ENCODE measurements around the gene MLPH. TPM values are rescaled to one million over a fixed set of nuclear protein-coding genes. Genes with fewer than 3 reads are reported as not detected.

The MLPH gene
- total and polyA plus RNA-seq, 2 donors (not counting 1 experiment from before 2014, with no cell fraction given) = not detected

DNA sequence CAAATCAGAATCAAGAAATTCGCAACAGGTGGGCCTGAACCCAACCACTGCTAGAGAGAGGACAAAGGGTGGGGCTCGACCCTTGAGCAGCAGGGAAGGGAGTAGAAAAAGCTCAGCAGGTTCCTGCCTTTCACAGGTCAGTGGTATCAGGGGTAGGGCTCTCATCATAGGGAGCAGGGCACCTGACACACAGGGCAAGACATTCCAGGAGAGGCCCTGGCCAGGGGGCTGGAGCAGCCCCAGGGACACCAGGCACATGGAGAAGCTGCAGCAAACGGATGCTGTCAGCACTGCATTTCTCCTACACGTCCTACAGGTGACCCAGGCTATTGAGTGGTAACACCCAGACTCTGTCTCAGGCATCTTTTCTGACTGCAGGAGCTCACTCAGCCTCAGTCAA is 17.2 kb upstream of the MLPH start:
- no peak overlapping the region for H3K4me2 ChIP-seq (replicated peaks; ENCODE audit: low read depth, low read length, poor library complexity, severe bottlenecking)
- no peak overlapping the region for H3K4me3 ChIP-seq (ENCODE audit: control extremely low read depth in 1 of 5, extremely low read depth in 1 of 5, insufficient read depth in 1 of 5, low read depth in 2 of 5, low read length in 4 of 5)
- peaks cover 0 to 4% (median 0%) of the 10 kb centered on the region in 4 experiments for H3K27me3 ChIP-seq (replicated peaks in 1 of 4; ENCODE audit: control extremely low read depth in 1 of 4, control insufficient read depth in 3 of 4, insufficient read depth in 4 of 4, low read length in 3 of 4)
- no peaks in the 10 kb centered on the region for H3K79me2 ChIP-seq (ENCODE audit: control insufficient read depth, insufficient read depth, low read length)
- no peak overlapping the region for H2AFZ ChIP-seq (ENCODE audit: insufficient read depth, low read depth, low read length, poor library complexity, severe bottlenecking)
- H3K4me1 ChIP-seq (ENCODE audit: control insufficient read depth in 2 of 2, insufficient read depth in 2 of 2, low read length in 2 of 2) = peaks cover 5 to 7% of the 10 kb centered on the region in 2 donors
- 94% methylated on average over 4 of the region's 4 CpGs for WGBS (ENCODE audit: insufficient coverage)
- intact Hi-C loops (cut with micrococcal nuclease) = no loop called here
- DNase-seq (no peak), ATAC-seq (ENCODE audit: low read depth) (no peak)
- peaks cover 18% of the 10 kb centered on the region for H3K27me3 Mint-ChIP-seq
- no peak overlapping the region for H3K9ac ChIP-seq (ENCODE audit: low read length)
- ChIA-PET POLR2A (no interaction called here), CTCF (interaction anchor here (1.7 kb wide), 1 partner anchor 102 kb away, joined by 7 read pairs; no protein-coding TSS in a partner anchor)
- peaks cover 7% of the 10 kb centered on the region for H3K4me1 Mint-ChIP-seq
- no peaks in the 10 kb centered on the region for H3K9me3 ChIP-seq (ENCODE audit: control extremely low read depth in 1 of 3, control insufficient read depth in 2 of 3, insufficient read depth in 1 of 3, low read length in 2 of 3)
- H4K20me1 ChIP-seq (ENCODE audit: control insufficient read depth, insufficient read depth, low read length, poor library complexity, severe bottlenecking) = no peaks in the 10 kb centered on the region
- no peaks in the 10 kb centered on the region for H3K36me3 ChIP-seq (replicated peaks in 1 of 2; ENCODE audit: control extremely low read depth in 1 of 2, control insufficient read depth in 1 of 2, extremely low read depth in 1 of 2, insufficient read depth in 2 of 2, low read length in 1 of 2)
- no peaks in the 10 kb centered on the region for H3K9me3 Mint-ChIP-seq (ENCODE audit: insufficient read depth)
- no peak overlapping the region for H3K27ac Mint-ChIP-seq
- TF ChIP-seq, protein P1, sequence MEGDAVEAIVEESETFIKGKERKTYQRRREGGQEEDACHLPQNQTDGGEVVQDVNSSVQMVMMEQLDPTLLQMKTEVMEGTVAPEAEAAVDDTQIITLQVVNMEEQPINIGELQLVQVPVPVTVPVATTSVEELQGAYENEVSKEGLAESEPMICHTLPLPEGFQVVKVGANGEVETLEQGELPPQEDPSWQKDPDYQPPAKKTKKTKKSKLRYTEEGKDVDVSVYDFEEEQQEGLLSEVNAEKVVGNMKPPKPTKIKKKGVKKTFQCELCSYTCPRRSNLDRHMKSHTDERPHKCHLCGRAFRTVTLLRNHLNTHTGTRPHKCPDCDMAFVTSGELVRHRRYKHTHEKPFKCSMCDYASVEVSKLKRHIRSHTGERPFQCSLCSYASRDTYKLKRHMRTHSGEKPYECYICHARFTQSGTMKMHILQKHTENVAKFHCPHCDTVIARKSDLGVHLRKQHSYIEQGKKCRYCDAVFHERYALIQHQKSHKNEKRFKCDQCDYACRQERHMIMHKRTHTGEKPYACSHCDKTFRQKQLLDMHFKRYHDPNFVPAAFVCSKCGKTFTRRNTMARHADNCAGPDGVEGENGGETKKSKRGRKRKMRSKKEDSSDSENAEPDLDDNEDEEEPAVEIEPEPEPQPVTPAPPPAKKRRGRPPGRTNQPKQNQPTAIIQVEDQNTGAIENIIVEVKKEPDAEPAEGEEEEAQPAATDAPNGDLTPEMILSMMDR (IDR thresholded peaks at IDR 0.05) = no peak
- no peak for TF ChIP-seq EZH2 (IDR thresholded peaks at IDR 0.05; ENCODE audit: borderline replicate concordance, insufficient read depth, low read depth, low read length, poor library complexity, severe bottlenecking)
- no peak overlapping the region for H3K4me3 Mint-ChIP-seq
- no peak overlapping the region for H3K27ac ChIP-seq (ENCODE audit: low read length in 2 of 2)

DNA sequence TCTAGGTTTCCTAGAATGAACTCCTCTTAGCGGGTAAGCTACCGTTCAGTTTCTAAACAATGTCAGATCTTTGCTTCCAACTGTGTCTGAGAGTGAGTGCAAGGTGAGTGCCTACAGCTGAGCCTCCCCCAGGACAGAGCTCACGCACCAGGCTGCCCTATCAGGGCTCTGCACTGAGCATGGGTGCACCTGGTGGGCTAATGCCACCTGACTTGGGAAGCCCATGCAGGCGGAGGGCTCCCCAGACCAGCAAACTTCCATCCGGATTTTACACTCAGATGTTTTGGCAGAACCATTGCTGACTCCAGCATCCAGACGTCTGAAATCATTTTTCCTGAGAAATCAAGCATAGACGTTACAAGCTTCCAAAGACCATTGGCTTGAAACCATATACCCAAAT is 16.1 kb upstream of the MLPH start:
- DNase-seq (no peak), ATAC-seq (ENCODE audit: low read depth) (no peak)
- ChIA-PET POLR2A (no interaction called here), CTCF (interaction anchor here (1.7 kb wide), 1 partner anchor 101 kb away, joined by 7 read pairs; no protein-coding TSS in a partner anchor)
- WGBS (ENCODE audit: insufficient coverage) = 94% methylated on average over 7 of the region's 7 CpGs
- no peak overlapping the region for H3K4me2 ChIP-seq (replicated peaks; ENCODE audit: low read depth, low read length, poor library complexity, severe bottlenecking)
- H4K20me1 ChIP-seq (ENCODE audit: control insufficient read depth, insufficient read depth, low read length, poor library complexity, severe bottlenecking) = no peaks in the 10 kb centered on the region
- H3K4me3 ChIP-seq (ENCODE audit: control extremely low read depth in 1 of 5, extremely low read depth in 1 of 5, insufficient read depth in 1 of 5, low read depth in 2 of 5, low read length in 4 of 5) = no peak overlapping the region
- no peak overlapping the region for H2AFZ ChIP-seq (ENCODE audit: insufficient read depth, low read depth, low read length, poor library complexity, severe bottlenecking)
- peaks cover 17% of the 10 kb centered on the region for H3K27me3 Mint-ChIP-seq
- intact Hi-C loops (cut with micrococcal nuclease) = no loop called here
- H3K4me3 Mint-ChIP-seq = no peak overlapping the region
- no peaks in the 10 kb centered on the region for H3K36me3 ChIP-seq (replicated peaks in 1 of 2; ENCODE audit: control extremely low read depth in 1 of 2, control insufficient read depth in 1 of 2, extremely low read depth in 1 of 2, insufficient read depth in 2 of 2, low read length in 1 of 2)
- no peak overlapping the region for H3K27ac ChIP-seq (ENCODE audit: low read length in 2 of 2)
- H3K9me3 ChIP-seq (ENCODE audit: control extremely low read depth in 1 of 3, control insufficient read depth in 2 of 3, insufficient read depth in 1 of 3, low read length in 2 of 3) = no peaks in the 10 kb centered on the region
- H3K4me1 Mint-ChIP-seq = peaks cover 8% of the 10 kb centered on the region
- no peak overlapping the region for H3K27ac Mint-ChIP-seq
- H3K79me2 ChIP-seq (ENCODE audit: control insufficient read depth, insufficient read depth, low read length) = no peaks in the 10 kb centered on the region
- H3K27me3 ChIP-seq (replicated peaks in 1 of 4; ENCODE audit: control extremely low read depth in 1 of 4, control insufficient read depth in 3 of 4, insufficient read depth in 4 of 4, low read length in 3 of 4) = peaks cover 0 to 8% (median 2%) of the 10 kb centered on the region in 4 experiments
- no peaks in the 10 kb centered on the region for H3K9me3 Mint-ChIP-seq (ENCODE audit: insufficient read depth)
- TF ChIP-seq EZH2 (IDR thresholded peaks at IDR 0.05; ENCODE audit: borderline replicate concordance, insufficient read depth, low read depth, low read length, poor library complexity, severe bottlenecking) = no peak
- TF ChIP-seq, protein P1 (IDR thresholded peaks at IDR 0.05) = no peak
- H3K4me1 ChIP-seq (ENCODE audit: control insufficient read depth in 2 of 2, insufficient read depth in 2 of 2, low read length in 2 of 2) = peaks cover 9 to 13% of the 10 kb centered on the region in 2 donors
- no peak overlapping the region for H3K9ac ChIP-seq (ENCODE audit: low read length)

Measured in B cell (primary cell).